Skin of body (tissue), 2 donors: ENCODE measurements around the gene VSTM2L. TPM values are rescaled to one million over a fixed set of nuclear protein-coding genes. Genes with fewer than 3 reads are reported as not detected.

Experiments used
- DNase-seq: peaks from one replicate; lab custom pipeline; 2025; lab: John Stamatoyannopoulos, UW
- total RNA-seq: library from RNA; depleted of rRNA; stranded (reverse); fragments of >200 nt; gene quantifications from one replicate; pipeline ENCODE4 v1.2.3, GENCODE V29; 2014

Gene VSTM2L
- total RNA-seq, 1 donor from 2014 or later: 4.1 TPM

DNA sequence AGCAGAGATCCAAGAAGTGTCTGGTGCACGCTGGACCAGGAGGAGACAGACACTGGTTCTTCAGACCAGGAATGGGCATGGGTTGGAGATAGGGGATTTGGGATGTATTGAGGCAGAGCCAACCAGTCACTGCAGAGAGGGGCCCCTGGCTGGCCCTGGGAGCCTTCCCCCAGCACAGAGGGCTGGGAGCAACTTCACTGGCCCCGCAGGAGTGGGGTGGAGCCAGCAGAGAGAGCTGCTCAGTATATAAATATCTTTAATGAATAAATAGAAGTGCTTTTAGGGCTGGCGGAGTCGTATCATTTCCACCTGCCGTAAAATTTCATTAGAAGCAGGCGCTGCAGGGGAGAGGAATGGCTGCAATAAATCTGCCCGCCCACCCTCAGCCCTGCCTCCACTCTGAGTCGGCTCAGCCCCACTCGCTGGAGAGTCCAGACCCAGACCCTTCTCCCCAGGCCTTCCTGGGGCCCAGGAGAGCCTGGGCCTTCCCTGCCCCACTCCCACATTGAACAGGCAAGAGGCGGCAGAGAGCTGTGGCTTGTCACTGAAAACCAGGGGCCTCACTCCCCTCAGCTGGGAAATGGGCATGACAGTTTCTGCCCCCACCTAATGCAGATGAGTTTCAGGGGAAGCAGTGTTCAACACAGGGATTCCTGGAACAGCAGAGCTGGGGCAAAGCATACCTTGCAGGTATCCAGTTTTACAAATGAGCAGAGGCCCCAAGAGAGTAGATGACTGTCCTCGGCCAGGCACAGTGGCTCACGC is 23.9 kb upstream of the VSTM2L start:
- no peak for DNase-seq

DNA sequence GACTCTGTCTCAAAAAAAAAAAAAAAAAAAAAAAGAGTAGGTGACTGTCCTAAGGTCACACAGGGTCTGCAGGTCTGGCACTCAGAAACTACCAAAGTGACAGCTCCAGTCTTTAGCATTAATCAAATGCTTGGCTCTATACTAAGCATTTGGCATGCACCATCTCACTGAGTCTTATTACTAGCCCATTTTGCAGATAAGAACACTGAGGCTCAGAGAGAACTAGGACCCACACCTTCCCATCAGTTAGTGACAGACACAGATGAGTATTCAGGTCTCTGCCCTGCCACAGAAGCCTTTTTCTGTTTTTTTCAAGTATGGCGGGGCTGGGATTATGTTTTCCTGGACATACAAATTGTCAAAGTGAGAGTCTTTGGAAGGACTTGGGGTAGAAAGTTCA is 23.1 kb upstream of the VSTM2L start:
- DNase-seq: no peak

DNA sequence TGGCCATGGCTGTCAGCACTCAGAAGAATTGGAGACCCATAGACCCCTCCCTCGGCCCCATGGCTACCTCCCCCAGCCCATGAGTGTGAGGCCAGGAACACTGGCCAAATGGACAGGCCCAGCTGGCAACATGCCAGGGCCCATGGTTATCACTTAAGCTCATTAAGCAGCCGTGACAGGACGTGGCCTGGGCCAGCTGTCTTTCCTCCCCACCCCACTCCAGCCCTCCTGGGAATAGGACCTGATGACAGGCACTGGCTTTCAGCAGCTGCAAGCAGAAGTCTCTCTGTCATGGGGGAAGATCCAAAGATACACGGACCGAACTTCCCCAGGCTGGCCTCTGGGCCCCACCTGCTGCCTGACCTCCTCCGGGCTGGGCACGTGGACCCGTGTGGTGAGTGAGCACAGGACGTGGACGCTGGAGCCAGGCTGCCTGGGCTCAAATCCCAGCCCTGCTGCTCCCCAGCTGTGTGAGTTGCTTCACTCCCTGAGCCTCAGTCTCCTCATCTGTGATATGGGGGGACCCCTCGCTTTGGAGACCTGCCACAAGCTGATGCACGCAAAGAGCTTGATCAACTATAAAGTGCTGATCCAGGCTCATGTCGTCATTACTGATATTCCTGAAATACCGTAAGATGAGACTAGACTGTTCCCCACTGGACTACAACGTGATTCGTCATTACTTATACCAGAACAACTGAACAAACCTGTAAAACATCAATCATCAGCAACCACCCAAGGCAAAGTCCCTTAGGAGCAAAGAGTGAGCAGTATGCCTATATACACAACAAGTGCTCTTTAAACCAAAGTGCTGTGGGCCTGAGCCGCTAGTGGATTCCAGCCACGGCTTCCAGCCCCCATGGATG is 22.0 kb upstream of the VSTM2L start:
- DNase-seq: no peak

DNA sequence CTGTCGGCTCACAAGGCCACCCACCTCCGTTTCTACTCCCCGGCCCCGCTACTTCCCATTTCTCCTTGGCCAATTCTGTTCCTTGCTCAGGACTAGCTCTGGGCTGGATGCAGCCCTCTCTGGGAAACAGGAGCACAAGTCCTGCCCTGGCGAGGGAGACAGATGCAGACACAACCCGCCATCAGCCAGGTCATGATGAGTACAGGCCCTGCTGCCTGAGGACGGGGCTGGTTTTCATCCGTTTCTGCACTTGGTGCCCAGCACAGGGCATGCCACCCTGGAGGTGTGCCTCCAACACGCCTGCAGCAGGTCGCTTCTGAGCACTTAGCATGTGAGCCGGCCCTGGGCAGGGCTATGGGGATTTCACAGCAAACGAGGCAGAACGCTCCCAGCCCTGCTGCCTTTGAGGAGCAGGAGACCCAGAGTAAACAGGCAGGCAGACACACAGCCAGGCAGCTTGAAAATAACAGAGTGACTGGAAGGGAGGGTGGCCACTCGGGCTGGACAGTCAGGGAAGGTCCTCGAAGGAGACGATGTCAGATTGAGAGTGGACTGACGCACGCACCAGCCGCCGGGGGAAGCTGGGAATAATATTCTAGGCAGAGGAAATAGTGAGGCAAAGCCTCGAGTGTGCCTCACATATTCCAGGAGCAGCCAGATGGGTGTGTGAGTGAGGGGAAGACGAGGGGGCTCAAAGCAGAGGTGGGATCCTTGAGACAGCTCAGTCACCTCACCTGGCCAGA is 21.2 kb upstream of the VSTM2L start:
- no peak for DNase-seq

DNA sequence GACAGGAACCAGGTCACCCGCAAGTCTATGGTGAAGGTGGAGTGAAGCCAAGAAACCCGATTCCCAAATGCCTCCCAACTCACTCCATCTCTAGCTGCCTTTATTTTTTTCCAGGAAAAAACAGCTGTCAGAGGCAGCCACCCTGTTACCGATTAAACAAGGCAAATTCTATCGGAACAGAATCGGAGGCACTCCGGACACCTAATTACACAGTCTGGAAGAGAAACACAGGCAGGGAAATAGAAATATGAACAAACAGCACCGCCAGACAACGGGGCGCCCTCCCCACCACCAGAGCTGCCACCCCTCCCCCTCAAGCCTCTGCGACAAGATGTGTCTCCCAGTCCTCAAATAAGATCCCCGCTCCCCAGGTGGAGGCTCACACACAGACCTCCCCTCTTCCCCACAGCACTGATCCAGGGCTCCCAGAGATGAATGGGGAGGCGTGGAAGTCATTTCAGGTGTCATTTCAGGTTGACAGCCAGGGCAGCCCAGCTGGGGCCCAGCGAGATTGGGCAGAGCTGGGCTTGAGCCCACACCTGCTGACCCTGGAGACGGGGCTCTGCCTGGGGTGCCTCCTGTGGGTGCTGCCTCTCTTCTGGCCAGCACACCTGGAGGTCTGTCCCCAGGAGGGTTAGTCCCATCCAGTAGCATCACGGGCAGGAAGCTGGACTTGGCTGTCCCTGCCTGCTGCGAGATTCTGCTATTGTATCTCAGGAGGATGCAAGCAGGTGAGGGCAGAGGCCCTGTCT is 19.8 kb upstream of the VSTM2L start:
- no peak for DNase-seq

DNA sequence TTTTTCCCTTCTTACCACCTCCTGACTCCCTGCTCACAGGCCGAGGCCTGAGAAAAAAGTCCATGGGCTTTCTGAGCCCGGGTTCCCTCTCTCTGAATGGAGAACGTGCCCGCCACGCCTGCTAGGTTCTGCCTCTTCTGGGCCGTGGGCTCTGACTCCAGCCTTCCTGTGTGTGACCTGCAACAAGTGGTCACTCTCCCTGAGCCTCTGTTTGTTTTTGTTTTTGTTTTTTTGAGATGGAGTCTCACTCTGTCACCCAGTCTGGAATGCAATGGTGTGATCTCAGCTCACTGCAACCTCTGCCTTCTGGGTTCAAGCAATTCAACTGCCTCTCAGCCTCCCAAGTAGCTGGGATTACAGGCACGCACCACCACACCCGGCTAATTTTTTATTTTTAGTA is 17.9 kb upstream of the VSTM2L start:
- DNase-seq: no peak

DNA sequence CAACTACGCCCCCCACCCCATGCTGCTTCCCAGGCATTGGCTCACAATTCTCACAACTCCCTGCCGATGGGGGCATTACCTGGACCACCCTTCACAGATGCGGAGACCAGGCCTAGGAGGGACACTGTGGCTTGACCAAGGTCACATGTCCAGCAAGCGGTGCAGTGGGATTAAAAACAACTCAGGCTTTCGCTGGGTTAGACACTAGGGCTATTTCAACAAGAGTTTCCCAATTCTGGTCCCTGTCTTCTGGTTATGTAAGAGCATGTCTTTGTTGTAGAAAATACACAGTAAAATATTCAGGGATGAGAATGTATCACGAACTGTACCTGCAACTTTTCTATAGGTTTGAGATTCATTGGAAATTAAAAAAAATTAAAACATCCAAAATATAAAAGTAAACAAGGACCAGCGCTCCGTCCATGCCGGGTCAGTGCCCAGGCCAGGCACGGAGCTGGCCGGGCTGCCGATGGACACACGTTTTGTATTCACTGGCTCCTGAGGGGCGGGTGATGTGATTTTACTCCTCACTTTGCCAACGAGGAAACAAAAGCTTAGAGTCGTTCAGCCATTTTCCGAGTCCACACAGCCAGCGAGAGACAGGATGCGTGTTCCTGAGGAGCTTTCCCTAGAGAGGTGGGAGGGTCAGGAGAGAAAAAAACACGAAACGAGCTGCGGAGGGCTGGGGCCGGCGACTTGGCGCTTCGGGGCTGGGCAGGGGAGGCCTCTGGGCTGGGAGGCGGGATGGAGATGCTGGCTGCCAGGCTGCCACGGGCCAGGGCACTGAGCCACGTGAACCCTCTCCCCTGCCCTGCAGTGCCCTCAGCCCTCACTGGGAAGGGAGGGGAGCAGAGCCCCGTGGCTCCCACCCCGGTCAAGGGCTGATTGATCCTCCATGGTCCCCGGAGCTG is 17.1 kb upstream of the VSTM2L start:
- no peak for DNase-seq

DNA sequence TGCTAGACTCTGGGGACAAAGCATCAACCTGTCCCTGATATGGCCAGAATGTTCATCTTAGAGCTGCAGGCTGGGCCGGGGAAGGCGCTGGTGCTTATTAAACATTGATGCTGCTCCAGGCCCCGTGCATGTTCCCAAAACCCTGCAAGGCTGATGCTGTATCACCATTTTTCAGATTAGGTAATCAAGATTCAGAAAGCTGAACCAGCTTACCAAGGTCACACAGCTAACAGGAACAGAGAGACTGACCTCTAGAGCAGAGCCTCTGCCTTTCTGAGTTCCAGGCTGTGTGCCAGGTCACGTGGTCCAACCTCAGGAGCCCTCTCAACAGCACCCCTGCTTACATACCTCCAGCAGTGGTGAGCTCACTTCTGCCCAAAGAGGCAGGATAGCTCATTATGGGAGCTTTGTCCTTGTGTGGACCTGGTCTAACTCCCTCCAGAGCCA is 16.1 kb upstream of the VSTM2L start:
- DNase-seq: no peak

DNA sequence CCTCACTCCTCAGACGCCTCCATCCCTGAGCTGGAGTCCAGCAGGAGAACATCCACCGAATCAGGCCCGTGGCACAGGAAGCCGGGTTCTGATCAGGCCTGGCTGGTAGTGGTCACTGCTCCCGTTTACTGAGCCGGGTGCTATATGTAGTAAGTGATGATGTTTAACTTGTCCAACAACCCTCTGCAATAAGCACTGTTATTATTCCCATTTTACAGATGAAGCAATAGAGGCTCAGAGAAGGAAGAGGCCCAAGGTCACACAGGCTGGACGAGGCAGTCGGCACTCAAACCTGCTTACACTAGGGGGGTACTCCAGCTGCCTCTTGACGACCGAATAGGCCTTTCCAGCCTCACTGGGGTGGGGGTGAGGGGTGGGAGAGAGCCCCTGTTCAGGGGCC is 14.3 kb upstream of the VSTM2L start:
- no peak for DNase-seq

DNA sequence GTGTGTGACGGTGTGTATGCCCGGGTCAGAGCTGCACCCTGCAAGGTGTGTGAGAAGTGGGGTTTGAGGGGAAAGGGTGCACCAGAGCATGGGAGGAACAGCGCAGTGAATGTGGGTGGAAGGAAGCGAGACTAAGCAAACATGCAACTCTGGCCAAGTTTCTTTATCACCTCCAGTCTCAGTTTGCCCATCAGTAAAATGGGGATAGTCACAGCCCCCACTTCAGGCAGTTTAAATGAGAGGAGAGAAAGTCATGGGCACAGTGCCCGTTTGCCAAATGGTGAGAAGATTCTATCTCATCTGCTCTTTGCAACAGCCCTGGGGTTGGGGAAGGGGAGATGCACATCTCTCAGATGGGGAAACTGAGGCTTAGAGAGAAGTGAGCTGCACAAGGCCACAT is 12.8 kb upstream of the VSTM2L start:
- no peak for DNase-seq

DNA sequence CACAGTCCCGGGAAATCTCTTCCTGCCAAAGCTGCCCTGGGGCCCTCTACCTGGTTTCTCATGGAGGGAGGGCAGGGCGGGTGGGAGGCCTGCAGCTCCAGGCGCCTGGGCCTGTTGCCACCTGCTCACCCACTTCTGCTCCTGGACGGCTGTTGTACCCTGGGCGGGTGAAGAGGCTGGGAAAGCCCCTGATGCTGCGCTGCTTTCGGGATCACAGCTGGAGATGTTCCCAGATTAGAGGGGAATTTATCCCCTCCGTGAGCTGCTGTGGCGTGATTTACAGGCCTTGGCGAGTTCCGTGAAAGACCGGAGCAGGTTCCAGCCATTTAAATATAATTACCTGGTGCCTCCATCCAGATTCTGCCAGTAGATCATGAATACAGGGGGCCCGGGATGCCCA is 12.3 kb upstream of the VSTM2L start:
- DNase-seq: no peak

DNA sequence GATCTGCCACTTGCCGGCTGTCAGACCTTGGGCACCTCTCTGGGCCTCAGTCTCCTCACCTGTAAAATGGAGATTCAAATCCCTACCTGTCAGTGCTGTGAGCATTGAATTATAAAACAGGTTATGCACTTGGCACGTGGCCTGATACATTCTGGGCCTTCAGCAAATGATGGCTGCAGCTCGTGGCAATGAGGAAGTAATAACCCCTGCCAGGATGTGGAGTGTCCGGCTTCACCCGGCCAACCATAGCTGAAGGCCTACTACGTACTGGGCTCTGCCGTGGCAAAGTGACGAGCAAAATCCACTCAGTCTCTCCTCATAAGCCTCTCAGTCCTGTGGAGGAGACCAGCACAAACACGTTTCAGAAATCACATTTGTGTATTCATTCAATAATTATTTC is 10.9 kb upstream of the VSTM2L start:
- DNase-seq: no peak

DNA sequence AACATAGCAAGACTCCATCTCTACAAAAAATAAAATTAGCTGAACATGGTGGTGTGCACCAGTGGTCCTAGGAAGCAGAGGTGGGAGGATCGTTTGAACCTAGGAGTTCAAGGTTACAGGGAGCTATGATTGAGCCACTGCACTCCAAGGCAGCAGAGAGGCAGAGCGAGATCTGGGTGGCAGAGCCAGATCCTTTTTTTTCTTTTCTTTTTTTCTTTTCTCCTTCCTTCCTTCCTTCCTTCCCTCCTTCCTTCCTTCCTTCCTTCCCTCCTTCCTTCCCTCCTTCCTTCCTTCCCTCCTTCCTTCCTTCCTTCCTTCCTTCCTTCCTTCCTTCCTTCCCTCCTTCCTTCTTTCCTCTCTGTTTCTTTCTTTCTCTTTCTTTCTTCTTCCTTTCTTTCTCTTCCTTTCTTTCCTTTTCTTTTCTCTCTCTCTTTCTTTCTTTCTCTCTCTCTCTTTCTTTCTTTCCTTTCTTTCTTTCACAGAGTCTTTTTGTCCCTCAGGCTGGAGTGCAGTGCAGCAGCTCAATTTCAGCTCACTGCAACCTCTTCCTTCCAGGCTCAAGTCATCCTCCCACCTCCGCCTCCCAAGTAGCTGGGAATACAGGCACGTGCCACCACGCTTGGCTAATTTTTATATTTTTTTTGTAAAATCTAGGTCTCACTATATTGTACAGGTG is 9.2 kb upstream of the VSTM2L start:
- no peak for DNase-seq

DNA sequence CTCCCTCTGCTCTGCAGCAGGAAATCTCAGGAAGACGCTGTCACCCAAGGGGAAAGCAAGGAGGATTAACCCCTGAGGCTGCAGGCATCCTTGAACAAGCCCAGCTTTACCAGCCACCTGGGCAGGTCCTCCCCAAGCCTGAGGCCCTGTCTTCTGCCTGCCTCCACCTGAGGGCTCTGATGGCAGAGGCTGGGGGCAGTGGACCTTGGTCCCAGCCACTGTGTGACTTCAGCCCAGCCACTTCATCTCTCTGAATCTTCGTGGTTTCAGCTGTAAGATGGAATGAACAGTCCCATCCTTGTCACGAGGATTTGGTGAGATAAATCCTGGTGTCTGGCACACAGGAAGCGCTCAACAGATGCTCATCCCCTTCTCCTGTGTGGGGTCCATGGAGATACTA is 8.5 kb upstream of the VSTM2L start:
- no peak for DNase-seq

DNA sequence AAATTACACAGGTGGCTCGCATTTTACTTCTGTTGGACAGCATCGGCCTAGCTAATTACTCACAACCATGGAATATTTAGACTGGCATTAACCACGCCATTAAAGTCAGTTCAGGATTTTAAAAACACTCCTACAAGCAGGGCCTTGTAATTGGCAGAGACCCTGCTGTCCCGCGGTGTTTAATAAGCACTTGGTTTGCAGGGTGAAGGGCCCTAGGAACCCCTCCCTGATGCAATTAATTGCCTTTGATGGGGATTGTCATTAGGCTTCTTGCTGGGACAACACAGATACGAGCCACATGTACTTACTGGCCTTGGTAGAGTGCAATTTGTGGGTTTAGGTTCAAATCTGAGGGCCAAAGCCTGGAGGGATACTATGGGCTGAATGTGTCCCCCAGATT is 7.8 kb upstream of the VSTM2L start:
- DNase-seq: no peak

DNA sequence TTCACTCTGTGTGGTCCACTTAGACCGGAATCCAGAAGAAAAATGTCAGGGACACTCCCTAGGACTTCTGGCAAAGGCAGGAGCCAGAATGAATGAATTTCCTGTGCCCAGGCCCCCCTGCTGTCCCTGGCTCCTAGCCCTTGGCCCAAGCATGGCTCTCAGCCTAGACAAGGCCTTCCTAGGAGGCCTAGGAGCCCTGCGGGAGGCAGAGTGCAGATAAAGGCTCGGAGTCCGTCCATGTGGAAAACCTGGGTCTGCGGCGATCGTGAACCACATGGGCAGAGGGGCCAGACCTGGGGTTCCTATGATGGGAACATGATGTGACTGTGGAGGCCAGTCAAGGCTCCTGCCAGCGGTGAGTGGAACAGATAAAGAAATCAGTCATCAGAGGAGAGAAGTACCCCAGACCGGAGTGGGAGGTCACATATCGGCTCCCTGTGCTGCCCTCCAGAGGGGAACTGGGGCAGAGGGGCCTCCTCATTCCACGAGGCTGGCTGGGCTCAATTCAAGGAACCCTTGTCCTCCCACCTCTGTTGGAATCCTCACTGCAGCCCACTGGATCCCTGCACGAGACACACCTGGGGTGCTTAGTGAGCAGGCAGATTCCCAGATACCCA is 5.9 kb upstream of the VSTM2L start:
- DNase-seq: no peak

DNA sequence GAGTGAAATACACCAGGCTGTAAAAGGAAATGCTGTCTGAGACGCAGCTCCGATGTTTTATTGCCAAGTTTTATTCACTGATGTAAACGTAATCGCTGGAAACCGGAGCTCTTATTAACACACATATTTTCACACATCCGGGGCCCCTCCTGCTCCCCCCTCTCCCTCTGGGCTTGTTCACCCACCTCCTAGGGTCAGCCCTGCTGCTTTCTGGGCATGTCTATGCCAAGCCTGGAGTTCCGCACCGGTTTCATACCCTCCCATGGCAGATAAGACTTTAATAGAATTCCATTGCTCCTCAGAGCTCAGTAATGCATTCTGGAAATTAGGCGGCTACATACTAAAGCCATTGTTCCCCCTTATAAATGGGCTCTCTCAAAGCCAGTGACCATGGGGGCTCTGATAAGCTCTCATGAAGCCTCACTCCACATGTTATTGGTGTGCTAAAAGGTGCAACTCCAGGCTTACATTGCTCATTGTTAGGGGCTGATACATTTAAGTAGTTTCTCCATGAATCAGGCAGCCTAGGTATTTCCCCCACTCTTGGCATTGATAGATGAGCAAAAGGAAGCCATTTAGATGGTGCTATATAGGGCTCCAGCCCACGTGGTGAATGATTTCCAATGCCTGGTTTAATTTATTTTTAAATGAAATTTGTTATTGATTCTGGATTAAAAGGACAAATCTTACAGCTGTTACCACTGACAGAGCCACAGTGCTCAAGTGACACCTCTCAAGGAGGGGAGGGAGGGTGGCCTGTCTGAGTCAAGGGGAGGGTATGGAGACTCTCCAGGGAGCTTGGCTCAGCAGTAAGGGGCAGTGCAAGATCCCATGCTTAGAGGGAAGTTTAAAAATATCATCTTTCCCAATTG is 4.5 kb upstream of the VSTM2L start:
- DNase-seq: no peak
